ENCODE measurements around the gene ADGRG3. TPM values are rescaled to one million over a fixed set of nuclear protein-coding genes. Genes with fewer than 3 reads are reported as not detected.

ADGRG3 gene
- total and polyA plus RNA-seq, 2 donors (not counting 1 experiment from before 2014, with no cell fraction given) = not detected

GRCh38 chr16:57698812-57699405 lies 30.8 kb downstream of the ADGRG3 start:
- H3K9ac ChIP-seq (ENCODE audit: low read length) = no peak overlapping the region
- H2AFZ ChIP-seq (ENCODE audit: insufficient read depth, low read depth, low read length, poor library complexity, severe bottlenecking) = no peak overlapping the region
- POLR2A ChIA-PET = no interaction called here
- H3K9me3 ChIP-seq (ENCODE audit: control extremely low read depth in 1 of 3, control insufficient read depth in 2 of 3, insufficient read depth in 1 of 3, low read length in 2 of 3) = no peaks in the 10 kb centered on the region
- TF ChIP-seq, protein P1, sequence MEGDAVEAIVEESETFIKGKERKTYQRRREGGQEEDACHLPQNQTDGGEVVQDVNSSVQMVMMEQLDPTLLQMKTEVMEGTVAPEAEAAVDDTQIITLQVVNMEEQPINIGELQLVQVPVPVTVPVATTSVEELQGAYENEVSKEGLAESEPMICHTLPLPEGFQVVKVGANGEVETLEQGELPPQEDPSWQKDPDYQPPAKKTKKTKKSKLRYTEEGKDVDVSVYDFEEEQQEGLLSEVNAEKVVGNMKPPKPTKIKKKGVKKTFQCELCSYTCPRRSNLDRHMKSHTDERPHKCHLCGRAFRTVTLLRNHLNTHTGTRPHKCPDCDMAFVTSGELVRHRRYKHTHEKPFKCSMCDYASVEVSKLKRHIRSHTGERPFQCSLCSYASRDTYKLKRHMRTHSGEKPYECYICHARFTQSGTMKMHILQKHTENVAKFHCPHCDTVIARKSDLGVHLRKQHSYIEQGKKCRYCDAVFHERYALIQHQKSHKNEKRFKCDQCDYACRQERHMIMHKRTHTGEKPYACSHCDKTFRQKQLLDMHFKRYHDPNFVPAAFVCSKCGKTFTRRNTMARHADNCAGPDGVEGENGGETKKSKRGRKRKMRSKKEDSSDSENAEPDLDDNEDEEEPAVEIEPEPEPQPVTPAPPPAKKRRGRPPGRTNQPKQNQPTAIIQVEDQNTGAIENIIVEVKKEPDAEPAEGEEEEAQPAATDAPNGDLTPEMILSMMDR (IDR thresholded peaks at IDR 0.05) = no peak
- TF ChIP-seq EZH2 (IDR thresholded peaks at IDR 0.05; ENCODE audit: borderline replicate concordance, insufficient read depth, low read depth, low read length, poor library complexity, severe bottlenecking) = no peak
- no peaks in the 10 kb centered on the region for H3K27me3 ChIP-seq (replicated peaks in 1 of 4; ENCODE audit: control extremely low read depth in 1 of 4, control insufficient read depth in 3 of 4, insufficient read depth in 4 of 4, low read length in 3 of 4)
- CTCF ChIA-PET = no interaction called here
- H3K4me2 ChIP-seq (replicated peaks; ENCODE audit: low read depth, low read length, poor library complexity, severe bottlenecking) = no peak overlapping the region
- no peak overlapping the region for H3K27ac Mint-ChIP-seq
- 86% methylated on average over 16 of the region's 16 CpGs for whole genome bisulfite sequencing (ENCODE audit: insufficient coverage)
- H3K4me1 ChIP-seq (ENCODE audit: control insufficient read depth in 2 of 2, insufficient read depth in 2 of 2, low read length in 2 of 2) = peaks cover 10 to 20% of the 10 kb centered on the region in 2 donors
- no peak overlapping the region for H3K4me3 ChIP-seq (ENCODE audit: control extremely low read depth in 1 of 5, extremely low read depth in 1 of 5, insufficient read depth in 1 of 5, low read depth in 2 of 5, low read length in 4 of 5)
- no peak overlapping the region for H3K27ac ChIP-seq (ENCODE audit: low read length in 2 of 2)
- no peak overlapping the region for H3K4me3 Mint-ChIP-seq
- ATAC-seq (ENCODE audit: low read depth) = no peak
- peaks cover 12% of the 10 kb centered on the region for H3K4me1 Mint-ChIP-seq
- intact Hi-C loops (cut with micrococcal nuclease) = no loop called here
- H3K79me2 ChIP-seq (ENCODE audit: control insufficient read depth, insufficient read depth, low read length) = no peaks in the 10 kb centered on the region
- H3K36me3 ChIP-seq (replicated peaks in 1 of 2; ENCODE audit: control extremely low read depth in 1 of 2, control insufficient read depth in 1 of 2, extremely low read depth in 1 of 2, insufficient read depth in 2 of 2, low read length in 1 of 2) = no peaks in the 10 kb centered on the region
- no peaks in the 10 kb centered on the region for H3K9me3 Mint-ChIP-seq (ENCODE audit: insufficient read depth)
- no peaks in the 10 kb centered on the region for H4K20me1 ChIP-seq (ENCODE audit: control insufficient read depth, insufficient read depth, low read length, poor library complexity, severe bottlenecking)
- DNase-seq = no peak
- H3K27me3 Mint-ChIP-seq = no peaks in the 10 kb centered on the region

DNA sequence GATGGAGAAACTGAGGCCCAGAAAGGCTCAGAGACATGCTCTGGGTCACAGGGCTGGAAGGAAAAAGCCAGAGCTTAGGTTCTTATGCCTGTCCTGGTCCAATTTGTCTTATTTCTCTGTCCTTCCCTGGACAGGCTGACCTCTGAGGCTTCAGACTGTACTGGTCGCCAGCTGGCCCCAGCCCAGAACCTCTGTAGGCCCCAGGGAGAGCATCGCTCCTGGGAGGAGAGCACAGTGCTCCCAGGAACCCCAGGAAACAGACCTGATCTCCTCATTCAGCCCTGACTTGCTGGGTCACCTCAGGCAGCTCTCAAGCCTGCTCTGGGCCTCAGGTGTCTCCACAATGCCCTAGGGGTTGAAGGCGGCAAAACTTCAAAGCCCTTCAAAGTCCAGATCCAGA lies 31.4 kb downstream of the ADGRG3 start:
- peaks cover 10 to 14% of the 10 kb centered on the region in 2 donors for H3K4me1 ChIP-seq (ENCODE audit: control insufficient read depth in 2 of 2, insufficient read depth in 2 of 2, low read length in 2 of 2)
- H3K4me2 ChIP-seq (replicated peaks; ENCODE audit: low read depth, low read length, poor library complexity, severe bottlenecking) = no peak overlapping the region
- no peak overlapping the region for H3K27ac ChIP-seq (ENCODE audit: low read length in 2 of 2)
- ChIA-PET POLR2A (no interaction called here), CTCF (no interaction called here)
- Mint-ChIP-seq H3K27me3 (no peaks in the 10 kb centered on the region), H3K4me1 (peaks cover 11% of the 10 kb centered on the region), H3K4me3 (no peak overlapping the region), H3K27ac (no peak overlapping the region), H3K9me3 (ENCODE audit: insufficient read depth) (no peaks in the 10 kb centered on the region)
- H3K9ac ChIP-seq (ENCODE audit: low read length) = no peak overlapping the region
- H3K27me3 ChIP-seq (replicated peaks in 1 of 4; ENCODE audit: control extremely low read depth in 1 of 4, control insufficient read depth in 3 of 4, insufficient read depth in 4 of 4, low read length in 3 of 4) = no peaks in the 10 kb centered on the region
- H4K20me1 ChIP-seq (ENCODE audit: control insufficient read depth, insufficient read depth, low read length, poor library complexity, severe bottlenecking) = no peaks in the 10 kb centered on the region
- ATAC-seq (ENCODE audit: low read depth) = no peak
- H2AFZ ChIP-seq (ENCODE audit: insufficient read depth, low read depth, low read length, poor library complexity, severe bottlenecking) = no peak overlapping the region
- intact Hi-C loops (cut with micrococcal nuclease) = no loop called here
- H3K36me3 ChIP-seq (replicated peaks in 1 of 2; ENCODE audit: control extremely low read depth in 1 of 2, control insufficient read depth in 1 of 2, extremely low read depth in 1 of 2, insufficient read depth in 2 of 2, low read length in 1 of 2) = no peaks in the 10 kb centered on the region
- H3K4me3 ChIP-seq (ENCODE audit: control extremely low read depth in 1 of 5, extremely low read depth in 1 of 5, insufficient read depth in 1 of 5, low read depth in 2 of 5, low read length in 4 of 5) = no peak overlapping the region
- H3K79me2 ChIP-seq (ENCODE audit: control insufficient read depth, insufficient read depth, low read length) = no peaks in the 10 kb centered on the region
- no peak for DNase-seq
- TF ChIP-seq, protein P1 (IDR thresholded peaks at IDR 0.05) = no peak
- no peak for TF ChIP-seq EZH2 (IDR thresholded peaks at IDR 0.05; ENCODE audit: borderline replicate concordance, insufficient read depth, low read depth, low read length, poor library complexity, severe bottlenecking)
- 87% methylated on average over 3 of the region's 3 CpGs for WGBS (ENCODE audit: insufficient coverage)
- no peaks in the 10 kb centered on the region for H3K9me3 ChIP-seq (ENCODE audit: control extremely low read depth in 1 of 3, control insufficient read depth in 2 of 3, insufficient read depth in 1 of 3, low read length in 2 of 3)
